ENCODE results near the gene TCEA2. TPM values are rescaled to one million over a fixed set of nuclear protein-coding genes. Genes with fewer than 3 reads are reported as not detected.

TCEA2 gene
- total RNA-seq: 10 to 100 TPM; 42.0 to 42.7 TPM
- 10 to 100 TPM; 22.5 to 33.0 (median 32.1) TPM for polyA plus RNA-seq
- total RNA-seq: 8.2 to 23.5 (median 13.8) reads per million in 6 experiments

DNA sequence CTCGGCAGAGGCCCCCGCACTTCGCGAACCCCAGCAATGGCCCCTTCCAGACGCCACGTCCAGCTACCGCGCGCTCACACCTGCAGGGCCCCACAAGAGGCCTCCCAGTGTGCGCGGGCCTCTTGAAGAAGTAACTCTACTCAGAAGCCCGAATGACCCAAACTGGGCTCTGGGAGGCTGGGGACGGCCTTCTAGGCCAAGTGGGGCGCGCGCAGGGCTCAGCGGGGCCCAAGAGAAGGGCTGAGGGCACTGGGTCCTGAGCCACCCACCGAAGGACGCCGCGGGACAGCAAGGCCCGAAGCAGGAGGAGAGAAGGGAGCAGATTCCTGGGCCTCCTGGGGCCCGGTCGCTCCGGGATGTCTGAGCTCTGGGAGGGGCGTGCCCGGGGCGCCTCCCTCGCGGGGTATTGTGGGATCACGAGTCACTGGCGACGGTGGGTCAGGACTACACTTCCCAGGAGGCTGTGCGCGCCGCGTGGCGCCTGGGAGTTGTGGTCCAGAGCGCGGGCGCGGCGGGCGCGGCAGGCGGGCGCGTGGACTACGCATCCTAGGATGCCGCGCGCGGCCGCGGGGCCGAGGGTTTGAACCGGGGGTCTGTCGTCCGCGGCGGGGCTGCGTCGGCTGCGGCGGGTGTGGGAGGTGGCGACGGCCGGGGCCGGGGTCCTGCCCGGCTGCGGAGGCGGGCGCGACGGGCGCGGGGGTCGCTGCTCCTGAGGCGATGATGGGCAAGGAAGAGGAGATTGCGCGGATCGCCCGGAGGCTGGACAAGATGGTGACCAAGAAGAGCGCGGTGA is at the start of gene TCEA2:
TCEA2 (plus strand) TSS at position 603 of the 793 bp plus-strand sequence; CDS start at position 718, 115 bp downstream.
- peaks cover 25 to 56% (median 51%) of the 10 kb centered on the region in 4 donors for H3K4me1 Mint-ChIP-seq

DNA sequence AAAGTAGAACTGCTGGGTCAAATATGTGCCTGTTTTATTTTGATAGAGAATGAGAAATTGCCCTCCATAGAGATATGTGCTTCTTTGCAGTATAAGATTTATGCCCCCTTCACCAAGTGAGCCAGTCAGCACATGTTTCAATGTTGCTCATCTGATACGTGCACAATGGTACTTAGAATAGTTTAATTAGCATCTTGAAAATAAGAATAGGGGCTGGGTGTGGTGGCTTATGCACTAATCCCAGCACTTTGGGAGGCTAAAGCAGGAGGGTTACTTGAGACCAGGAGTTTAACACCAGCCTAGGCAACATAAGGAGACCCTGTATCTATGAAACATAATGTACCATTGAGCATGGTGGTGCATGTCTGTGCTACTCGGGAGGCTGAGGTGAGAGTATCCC is 47.4 kb upstream of the TCEA2 start:
- POLR2A ChIA-PET: interaction anchor here (0.6 kb wide), 1 partner anchor 25 kb away, joined by 3 read pairs; no protein-coding TSS in a partner anchor
- Mint-ChIP-seq H3K4me3 (no peak overlapping the region), H3K27ac (peak overlapping the region in 5 of 10 donors; percentile 14 to 88 (median 58)), H3K4me1 (peaks cover 13 to 45% (median 28%) of the 10 kb centered on the region in 4 donors), H3K27me3 (no peaks in the 10 kb centered on the region), H3K36me3 (peaks cover 17 to 59% (median 51%) of the 10 kb centered on the region in 3 donors), H3K9me3 (peaks cover 0 to 27% (median 0%) of the 10 kb centered on the region in 9 donors)
- DNase-seq: no peak
- ATAC-seq: no peak

More for the DNA sequence above, at the start of gene TCEA2:
- Mint-ChIP-seq H3K27ac (peak within 1 kb of the TSS; percentile 40 to 92 (median 76)), H3K4me3 (peak within 1 kb of the TSS; percentile 81 to 92 (median 86)), H3K36me3 (no peaks in the 10 kb centered on the region), H3K9me3 (no peaks in the 10 kb centered on the region), H3K27me3 (no peaks in the 10 kb centered on the region)
- DNase-seq (peak; percentile 82 to 94 (median 90)), ATAC-seq (peak; percentile 94 to 97)
- POLR2A ChIA-PET: interaction anchor here (0.6 to 2.7 kb wide), 17 partner anchors 9 to 324 kb away, joined by 3 to 38 read pairs (median 4); partner anchors contain the start of genes OPRL1, PRPF6, RGS19 and SAMD10

DNA sequence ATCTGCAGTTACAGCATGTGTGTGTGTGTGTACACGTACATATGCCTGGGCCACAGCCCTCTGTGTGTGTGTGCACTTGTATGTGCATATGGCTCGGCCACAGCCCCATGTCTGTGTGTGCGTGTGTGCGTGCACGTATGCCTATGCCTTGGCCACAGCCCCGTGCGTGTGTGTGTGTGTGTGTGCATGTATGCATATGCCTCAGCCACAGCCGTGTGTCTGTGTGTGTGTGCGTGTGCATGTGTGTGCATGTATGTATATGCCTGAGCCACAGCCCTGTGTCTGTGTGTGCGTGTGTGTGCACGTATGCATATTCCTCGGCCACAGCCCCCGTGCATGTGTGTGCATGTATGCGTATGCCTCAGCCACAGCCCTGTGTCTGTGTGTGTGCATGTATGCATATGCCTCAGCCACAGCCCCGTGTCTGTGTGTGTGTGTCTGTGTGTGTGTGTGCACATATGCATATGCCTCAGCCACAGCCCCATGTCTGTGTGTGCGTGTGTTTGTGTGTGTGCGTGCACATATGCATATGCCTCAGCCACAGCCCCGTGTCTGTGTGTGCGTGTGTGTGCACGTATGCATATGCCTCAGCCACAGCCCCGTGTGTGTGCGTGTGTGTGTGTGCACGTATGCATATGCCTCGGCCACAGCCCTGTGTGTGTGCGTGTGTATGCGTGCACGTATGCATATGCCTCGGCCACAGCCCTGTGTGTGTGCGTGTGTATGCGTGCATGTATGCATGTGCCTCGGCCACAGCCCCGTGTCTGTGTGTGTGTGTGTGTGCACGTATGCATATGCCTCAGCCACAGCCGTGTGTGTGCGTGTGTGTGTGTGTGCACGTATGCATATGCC is 41.6 kb upstream of the TCEA2 start:
- Mint-ChIP-seq H3K4me1 (peaks cover 0 to 19% (median 9%) of the 10 kb centered on the region in 4 donors), H3K27ac (peak overlapping the region in 2 of 10 donors; percentile 60 to 77), H3K4me3 (no peak overlapping the region), H3K36me3 (peaks cover 12 to 71% (median 48%) of the 10 kb centered on the region in 3 donors), H3K9me3 (peaks cover 0 to 3% (median 0%) of the 10 kb centered on the region in 9 donors), H3K27me3 (no peaks in the 10 kb centered on the region)
- ATAC-seq (no peak), DNase-seq (no peak)
- POLR2A ChIA-PET: no interaction called here

DNA sequence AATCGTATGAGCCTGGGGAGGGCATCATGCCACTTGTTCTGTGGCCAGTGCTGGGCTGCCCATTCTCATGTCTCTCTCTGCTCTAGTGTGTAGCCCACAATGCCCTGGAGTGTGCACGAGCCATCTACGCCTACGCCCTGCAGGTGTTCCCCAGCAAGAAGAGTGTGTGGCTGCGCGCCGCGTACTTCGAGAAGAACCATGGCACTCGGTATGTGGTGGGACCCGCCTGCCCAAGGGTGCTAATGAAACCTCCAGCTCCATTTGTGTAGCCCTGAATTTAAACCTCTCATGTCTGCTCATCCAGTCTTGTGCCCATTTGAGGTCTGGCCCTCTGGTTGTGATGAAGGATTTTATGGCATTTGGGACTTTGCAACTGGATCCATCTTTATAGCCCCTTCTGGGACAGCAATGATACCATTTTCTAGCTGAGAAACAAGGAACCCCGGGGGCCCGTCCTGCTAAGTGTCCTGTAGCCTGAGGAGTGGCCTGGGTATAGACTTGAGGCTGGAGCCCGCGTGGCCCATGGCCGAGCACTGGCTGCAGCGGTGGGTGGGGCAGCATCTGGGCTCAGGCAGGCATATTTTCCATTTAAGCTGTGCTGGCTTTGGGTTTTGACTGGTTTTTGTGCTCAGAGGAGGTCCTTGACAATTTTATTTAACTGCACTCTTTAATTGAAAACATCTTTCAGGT is 40.2 kb upstream of the TCEA2 start:
- peaks cover 8 to 78% (median 46%) of the 10 kb centered on the region in 3 donors for H3K36me3 Mint-ChIP-seq
- DNase-seq: no peak
- peaks cover 0 to 18% (median 6%) of the 10 kb centered on the region in 4 donors for H3K4me1 Mint-ChIP-seq
- POLR2A ChIA-PET: interaction anchor here (0.5 to 1.4 kb wide), 3 partner anchors 14 to 34 kb away, joined by 3 to 4 read pairs (median 3); partner anchors contain the start of gene C20orf204
- peaks cover 0 to 3% (median 0%) of the 10 kb centered on the region in 9 donors for H3K9me3 Mint-ChIP-seq
- no peaks in the 10 kb centered on the region for H3K27me3 Mint-ChIP-seq
- no peak for ATAC-seq
- peak overlapping the region in 1 of 10 donors; percentile 67 for H3K27ac Mint-ChIP-seq
- H3K4me3 Mint-ChIP-seq: no peak overlapping the region

DNA sequence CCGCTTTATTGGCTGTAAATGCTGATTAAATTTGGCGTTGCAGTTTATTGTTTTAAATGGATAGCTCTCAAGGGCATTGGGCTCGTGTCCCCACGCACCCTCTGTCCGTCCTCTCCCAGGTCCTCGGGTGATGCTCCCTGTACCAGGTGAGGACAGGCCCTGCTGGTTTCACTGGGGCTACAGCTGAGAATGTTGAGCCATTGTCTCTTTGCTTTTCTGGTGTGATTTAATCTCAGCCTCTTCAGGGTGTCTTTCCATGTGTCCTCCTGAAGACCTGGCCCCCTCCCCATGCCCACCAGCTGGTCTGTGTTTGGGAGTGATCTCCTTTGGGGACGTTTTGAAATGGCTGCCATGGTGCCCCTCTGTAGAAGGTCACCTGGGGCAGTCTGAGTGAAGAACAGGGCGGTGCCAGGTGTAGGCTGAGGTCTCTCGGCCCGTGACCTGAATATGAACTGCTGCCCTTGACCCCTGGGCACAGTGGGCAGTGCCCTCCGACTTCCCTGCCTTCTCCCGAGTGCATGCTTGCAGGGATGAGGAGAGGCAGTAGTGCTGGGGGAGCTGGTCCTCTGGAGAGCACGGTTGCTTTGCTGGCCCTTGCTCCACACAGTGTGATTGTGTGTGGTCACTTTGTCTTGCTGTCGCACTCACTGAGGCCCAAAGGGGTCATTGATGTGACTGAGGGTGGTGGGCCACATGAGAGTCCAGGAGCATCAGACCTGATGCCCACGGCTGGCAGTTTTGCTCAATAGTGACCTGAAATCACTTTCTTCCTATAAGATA is 39.4 kb upstream of the TCEA2 start:
- H3K9me3 Mint-ChIP-seq: peaks cover 0 to 2% (median 0%) of the 10 kb centered on the region in 9 donors
- peak overlapping the region in 1 of 10 donors; percentile 4 for H3K27ac Mint-ChIP-seq
- POLR2A ChIA-PET: interaction anchor here (1.1 to 1.4 kb wide), 2 partner anchors 13 to 15 kb away, joined by 3 to 4 read pairs; partner anchors contain the start of gene C20orf204
- H3K36me3 Mint-ChIP-seq: peaks cover 4 to 78% (median 41%) of the 10 kb centered on the region in 3 donors
- H3K27me3 Mint-ChIP-seq: no peaks in the 10 kb centered on the region
- ATAC-seq (no peak), DNase-seq (no peak)
- H3K4me1 Mint-ChIP-seq: peaks cover 0 to 18% (median 6%) of the 10 kb centered on the region in 4 donors
- H3K4me3 Mint-ChIP-seq: no peak overlapping the region

DNA sequence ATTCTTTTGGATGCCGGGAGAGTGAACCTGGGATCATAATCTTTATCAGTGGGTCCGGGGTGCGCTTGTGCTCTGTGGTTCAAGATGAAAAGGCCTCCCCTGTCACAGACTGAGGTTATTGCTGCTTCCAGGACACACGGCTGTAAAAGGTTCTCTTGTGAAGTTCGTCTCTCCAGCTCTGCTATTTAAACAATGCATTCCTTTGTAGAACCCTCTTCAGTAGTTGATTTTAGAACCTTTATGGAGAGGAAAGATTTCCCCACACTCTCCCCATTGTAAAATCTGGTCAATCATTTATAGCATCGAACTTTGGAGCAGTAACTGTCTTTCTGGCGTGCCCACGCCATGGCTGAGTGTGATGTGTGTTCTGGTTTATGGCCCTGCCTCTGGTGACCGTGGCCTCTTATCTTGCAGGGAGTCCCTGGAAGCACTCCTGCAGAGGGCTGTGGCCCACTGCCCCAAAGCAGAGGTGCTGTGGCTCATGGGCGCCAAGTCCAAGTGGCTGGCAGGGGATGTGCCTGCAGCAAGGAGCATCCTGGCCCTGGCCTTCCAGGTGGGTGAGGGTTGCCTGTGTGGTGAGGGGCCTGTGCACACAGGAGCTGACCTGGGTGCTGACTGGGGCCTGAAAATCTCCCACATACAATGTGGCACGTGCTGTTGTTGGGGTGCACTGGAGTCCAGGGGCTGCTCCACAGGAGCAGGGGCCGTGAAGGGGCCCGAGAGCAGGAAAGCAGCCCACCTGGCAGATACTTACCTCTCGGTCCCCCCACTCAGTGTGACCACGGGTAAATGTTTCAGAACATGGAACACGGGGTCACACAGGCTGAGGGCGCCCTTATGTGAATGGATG is 38.6 kb upstream of the TCEA2 start:
- POLR2A ChIA-PET: interaction anchor here (1.4 kb wide), 1 partner anchor 12 kb away, joined by 4 read pairs; the partner anchor contains the start of gene C20orf204
- H3K4me3 Mint-ChIP-seq: no peak overlapping the region
- no peak for ATAC-seq

DNA sequence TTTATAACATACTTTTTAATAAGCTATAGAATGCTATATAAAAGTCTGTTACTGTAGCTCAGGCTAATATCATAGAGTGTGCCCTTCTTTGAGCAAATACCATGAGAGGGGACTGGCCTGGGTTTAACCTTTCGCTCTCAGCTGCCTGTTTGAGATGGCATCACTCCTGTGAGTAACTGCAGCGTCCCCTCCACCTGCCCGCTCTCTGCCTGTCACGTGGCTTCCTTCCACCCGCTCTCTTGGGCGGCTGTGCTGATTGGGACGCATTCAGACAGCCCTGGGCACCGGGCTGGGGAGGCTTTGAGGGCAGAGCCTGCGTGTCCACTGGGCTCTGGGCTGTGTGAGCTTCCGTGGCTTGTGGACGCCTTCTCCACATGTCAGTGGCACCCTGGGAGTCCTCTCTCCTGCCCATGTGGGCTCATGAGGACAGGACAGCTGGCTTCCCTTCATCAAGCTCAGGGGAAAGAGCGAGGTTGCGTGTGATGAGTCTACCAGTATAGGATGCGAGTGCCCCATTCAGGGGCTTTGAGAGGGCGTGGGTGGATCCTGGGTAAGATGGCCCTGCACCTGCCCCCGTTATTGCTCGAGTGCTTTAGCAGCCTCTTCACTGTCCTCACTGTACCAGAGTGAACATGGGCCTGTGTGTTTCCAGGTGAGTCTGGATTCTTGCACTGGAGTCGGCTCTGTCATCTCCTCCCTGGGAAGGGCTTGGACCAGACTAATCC is 37.7 kb upstream of the TCEA2 start:
- Mint-ChIP-seq H3K4me1 (peaks cover 0 to 11% (median under 1%) of the 10 kb centered on the region in 4 donors), H3K9me3 (no peaks in the 10 kb centered on the region), H3K36me3 (peaks cover 0 to 79% (median 37%) of the 10 kb centered on the region in 3 donors), H3K4me3 (no peak overlapping the region), H3K27me3 (no peaks in the 10 kb centered on the region), H3K27ac (peak overlapping the region in 3 of 10 donors; percentile 29 to 59 (median 36))
- DNase-seq (no peak), ATAC-seq (no peak)
- POLR2A ChIA-PET: no interaction called here

More for the DNA sequence above, 38.6 kb upstream of the TCEA2 start:
- Mint-ChIP-seq H3K27ac (peak overlapping the region in 2 of 10 donors; percentile 4 to 35), H3K36me3 (peaks cover 0 to 77% (median 38%) of the 10 kb centered on the region in 3 donors), H3K27me3 (no peaks in the 10 kb centered on the region), H3K9me3 (no peaks in the 10 kb centered on the region), H3K4me1 (peaks cover 0 to 16% (median 5%) of the 10 kb centered on the region in 4 donors)
- no peak for DNase-seq

DNA sequence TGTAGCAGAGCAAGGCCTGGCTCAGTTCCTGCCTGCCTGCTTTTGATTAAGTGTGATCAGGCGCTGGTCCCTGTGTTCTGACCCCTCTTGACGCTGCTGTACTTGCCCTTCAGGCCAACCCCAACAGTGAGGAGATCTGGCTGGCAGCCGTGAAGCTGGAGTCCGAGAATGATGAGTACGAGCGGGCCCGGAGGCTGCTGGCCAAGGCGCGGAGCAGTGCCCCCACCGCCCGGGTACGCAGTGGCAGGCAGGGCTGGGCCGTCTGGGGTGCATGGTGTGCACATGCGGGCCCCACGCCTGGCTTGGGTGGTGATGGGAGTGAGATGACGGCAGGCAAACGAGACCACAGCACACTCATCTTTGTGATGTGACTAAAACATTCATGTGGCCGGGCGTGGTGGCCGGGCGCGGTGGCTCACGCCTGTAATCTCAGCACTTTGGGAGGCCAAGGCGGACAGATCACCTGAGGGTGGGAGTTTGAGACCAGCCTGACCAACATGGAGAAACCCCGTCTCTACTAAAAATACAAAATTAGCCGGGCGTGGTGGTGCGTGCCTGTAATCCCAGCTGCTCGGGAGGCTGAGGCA is 37.1 kb upstream of the TCEA2 start:
- Mint-ChIP-seq H3K36me3 (peaks cover 0 to 86% (median 38%) of the 10 kb centered on the region in 3 donors), H3K27me3 (no peaks in the 10 kb centered on the region), H3K4me3 (no peak overlapping the region), H3K27ac (peak overlapping the region in 1 of 10 donors; percentile 59), H3K4me1 (peaks cover 0 to 12% (median 3%) of the 10 kb centered on the region in 4 donors), H3K9me3 (no peaks in the 10 kb centered on the region)
- DNase-seq (no peak), ATAC-seq (no peak)
- POLR2A ChIA-PET: no interaction called here

DNA sequence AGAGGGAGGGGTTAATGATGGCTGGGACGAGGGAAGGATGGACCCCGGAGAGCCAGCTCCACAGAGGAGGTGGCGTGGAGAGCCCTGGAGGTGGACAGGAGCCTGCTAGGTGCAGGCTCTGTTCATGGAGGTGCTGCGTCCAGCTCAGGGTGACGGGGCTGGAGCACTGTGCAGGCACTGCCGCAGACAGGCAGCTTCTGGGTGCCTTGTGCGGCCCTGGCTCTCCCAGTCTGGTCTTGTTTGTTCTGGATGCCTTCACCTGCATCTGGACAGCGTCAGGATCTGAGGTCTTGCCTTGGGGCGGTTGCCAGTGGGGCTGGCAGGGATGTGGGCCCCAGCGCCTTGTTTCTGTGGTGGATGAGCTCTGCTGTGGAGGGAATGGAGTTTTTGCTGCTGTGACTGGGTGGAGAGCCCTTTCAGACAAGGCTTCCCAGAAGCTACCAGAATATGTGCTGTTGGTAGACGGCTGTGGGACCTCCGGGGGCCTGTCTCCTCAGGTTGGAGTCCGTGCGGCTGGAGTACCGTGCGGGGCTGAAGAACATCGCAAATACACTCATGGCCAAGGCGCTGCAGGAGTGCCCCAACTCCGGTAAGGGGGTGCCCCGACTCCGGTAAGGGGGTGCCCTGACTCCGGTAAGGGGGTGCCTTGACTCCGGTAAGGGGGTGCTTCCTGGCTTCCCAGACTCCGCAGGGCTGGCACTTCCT is 34.9 kb upstream of the TCEA2 start:
- Mint-ChIP-seq H3K27ac (peak overlapping the region in 2 of 10 donors; percentile 37 to 65), H3K4me1 (peaks cover 0 to 16% (median 3%) of the 10 kb centered on the region in 4 donors), H3K4me3 (no peak overlapping the region), H3K36me3 (peaks cover 0 to 94% (median 36%) of the 10 kb centered on the region in 3 donors), H3K27me3 (no peaks in the 10 kb centered on the region), H3K9me3 (no peaks in the 10 kb centered on the region)
- POLR2A ChIA-PET: interaction anchor here (1.1 to 1.3 kb wide), 2 partner anchors 10 to 11 kb away, joined by 4 to 6 read pairs; no protein-coding TSS in a partner anchor
- no peak for ATAC-seq
- no peak for DNase-seq

Measured in naive thymus-derived CD8-positive, alpha-beta T cell (primary cell).